Hepatocyte (in vitro differentiated cells): ENCODE results near the gene LIPC.

Source experiments
- CTCF ChIP-seq: fragments of 200-600 bp; sonication (generic); IDR thresholded peaks from 2 replicates; pipeline ENCODE4 v1.5.1; 2016; ENCODE audit warnings: antibody characterized with exemption, mild to moderate bottlenecking; ENCODE audit not compliant: poor library complexity
- EZH2 ChIP-seq: fragments of 200-600 bp; sonication (generic); IDR thresholded peaks from 2 replicates; pipeline ENCODE4 v1.6.1; 2016; ENCODE audit warnings: antibody characterized with exemption, mild to moderate bottlenecking, borderline replicate concordance

GRCh38 chr15:58556541-58556940 lies 124.8 kb downstream of the LIPC start:
- no peak for TF ChIP-seq CTCF
- TF ChIP-seq EZH2, result no peak
